ENCODE data around the gene SCLY. TPM values are rescaled to one million over a fixed set of nuclear protein-coding genes. Genes with fewer than 3 reads are reported as not detected.

SCLY gene
- total RNA-seq, 4 donors from 2014 or later: 9.8 to 17.9 (median 13.9) TPM

GRCh38 chr2:238075397-238075796 is 14.6 kb downstream of the SCLY start:
- no peak overlapping the region for H3K4me3 ChIP-seq
- intact Hi-C loops (cut with DNase I): no loop called here
- H3K4me1 ChIP-seq: no peaks in the 10 kb centered on the region
- TF ChIP-seq EP300 (IDR thresholded peaks at IDR 0.05): no peak
- TF ChIP-seq POLR2A (IDR thresholded peaks at IDR 0.05; ENCODE audit: low read depth): no peak
- TF ChIP-seq, protein P1, sequence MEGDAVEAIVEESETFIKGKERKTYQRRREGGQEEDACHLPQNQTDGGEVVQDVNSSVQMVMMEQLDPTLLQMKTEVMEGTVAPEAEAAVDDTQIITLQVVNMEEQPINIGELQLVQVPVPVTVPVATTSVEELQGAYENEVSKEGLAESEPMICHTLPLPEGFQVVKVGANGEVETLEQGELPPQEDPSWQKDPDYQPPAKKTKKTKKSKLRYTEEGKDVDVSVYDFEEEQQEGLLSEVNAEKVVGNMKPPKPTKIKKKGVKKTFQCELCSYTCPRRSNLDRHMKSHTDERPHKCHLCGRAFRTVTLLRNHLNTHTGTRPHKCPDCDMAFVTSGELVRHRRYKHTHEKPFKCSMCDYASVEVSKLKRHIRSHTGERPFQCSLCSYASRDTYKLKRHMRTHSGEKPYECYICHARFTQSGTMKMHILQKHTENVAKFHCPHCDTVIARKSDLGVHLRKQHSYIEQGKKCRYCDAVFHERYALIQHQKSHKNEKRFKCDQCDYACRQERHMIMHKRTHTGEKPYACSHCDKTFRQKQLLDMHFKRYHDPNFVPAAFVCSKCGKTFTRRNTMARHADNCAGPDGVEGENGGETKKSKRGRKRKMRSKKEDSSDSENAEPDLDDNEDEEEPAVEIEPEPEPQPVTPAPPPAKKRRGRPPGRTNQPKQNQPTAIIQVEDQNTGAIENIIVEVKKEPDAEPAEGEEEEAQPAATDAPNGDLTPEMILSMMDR (IDR thresholded peaks at IDR 0.05): no peak
- TF ChIP-seq POLR2AphosphoS5 (IDR thresholded peaks at IDR 0.05): no peak
- H3K27me3 ChIP-seq: no peaks in the 10 kb centered on the region
- no peak overlapping the region for H3K27ac ChIP-seq (replicated peaks in 1 of 4)
- H3K9me3 ChIP-seq: no peaks in the 10 kb centered on the region
- H3K36me3 ChIP-seq: peaks cover 0 to 28% (median 6%) of the 10 kb centered on the region in 4 donors
- no peak for DNase-seq (ENCODE audit: extremely low spot score)

- no peak overlapping the region for H3K27ac ChIP-seq (replicated peaks in 1 of 4)
- no peaks in the 10 kb centered on the region for H3K27me3 ChIP-seq
- 100% methylated on average over 1 of the region's 1 CpG for WGBS
- H3K36me3 ChIP-seq: peaks cover 6 to 28% (median 20%) of the 10 kb centered on the region in 4 donors
- no peak overlapping the region for H3K4me3 ChIP-seq
- TF ChIP-seq, protein P1 (IDR thresholded peaks at IDR 0.05): no peak
- no peaks in the 10 kb centered on the region for H3K9me3 ChIP-seq
- no peak for DNase-seq (ENCODE audit: extremely low spot score)
- no peaks in the 10 kb centered on the region for H3K4me1 ChIP-seq
- intact Hi-C loops (cut with DNase I): no loop called here
Measured at GRCh38 chr2:238077292-238077691, 16.5 kb downstream of the SCLY start.

DNA sequence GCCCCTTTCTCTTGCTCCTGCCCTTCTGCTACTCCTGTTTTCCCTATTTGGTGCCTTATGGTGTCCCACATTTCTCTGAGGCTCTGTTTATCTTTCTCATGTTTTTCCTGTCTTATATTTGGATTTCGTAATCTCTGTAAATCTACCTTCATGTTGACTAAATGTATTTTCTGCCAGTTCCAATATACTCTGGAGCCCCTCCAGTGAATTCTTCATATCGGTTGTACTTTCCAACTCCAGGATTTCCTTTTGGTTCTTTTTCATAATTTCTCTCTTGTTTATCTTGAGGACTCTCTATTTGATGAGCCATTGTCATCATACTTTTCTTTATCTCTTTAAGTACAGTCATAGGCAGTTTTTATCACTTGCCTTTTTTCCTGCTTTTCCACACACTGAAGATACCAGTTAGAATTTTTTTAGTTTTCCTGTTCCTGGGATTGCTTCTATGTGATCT is 19.1 kb downstream of the SCLY start:
- Histone ChIP-seq H3K27me3 (no peaks in the 10 kb centered on the region), H3K36me3 (peaks cover 7 to 46% (median 38%) of the 10 kb centered on the region in 4 donors), H3K4me3 (no peak overlapping the region), H3K4me1 (no peaks in the 10 kb centered on the region), H3K27ac (replicated peaks in 1 of 4) (no peak overlapping the region), H3K9me3 (no peaks in the 10 kb centered on the region)
- WGBS: 95% methylated on average over 2 of the region's 2 CpGs
- intact Hi-C loops (cut with DNase I): no loop called here
- no peak for DNase-seq (ENCODE audit: extremely low spot score)
- no peak for TF ChIP-seq POLR2AphosphoS5 (IDR thresholded peaks at IDR 0.05)
- no peak for TF ChIP-seq EP300 (IDR thresholded peaks at IDR 0.05)
- TF ChIP-seq POLR2A (IDR thresholded peaks at IDR 0.05; ENCODE audit: low read depth): no peak

DNA sequence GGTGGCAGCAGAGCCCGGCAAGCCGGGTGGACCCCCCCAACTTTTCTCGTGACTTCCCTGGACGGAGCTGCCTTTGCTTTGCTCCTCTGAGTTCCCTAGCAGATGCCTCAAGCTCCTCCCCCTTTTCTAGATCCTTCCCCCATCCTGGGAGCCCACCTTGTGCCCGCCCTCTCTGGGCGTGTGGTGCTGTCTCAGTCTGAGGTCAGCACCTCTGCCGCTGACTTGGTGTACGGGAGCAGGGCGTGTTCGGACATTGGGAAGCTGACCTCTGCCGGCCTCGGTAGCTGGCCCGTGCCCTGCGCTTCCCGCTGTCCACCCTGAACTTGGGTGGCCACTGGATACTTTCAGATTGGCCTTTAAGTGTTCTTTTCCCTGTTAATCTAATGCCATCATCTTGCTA is 19.7 kb downstream of the SCLY start:
- Histone ChIP-seq H3K9me3 (no peaks in the 10 kb centered on the region), H3K27me3 (no peaks in the 10 kb centered on the region), H3K4me3 (no peak overlapping the region), H3K27ac (replicated peaks in 1 of 4) (no peak overlapping the region), H3K4me1 (no peaks in the 10 kb centered on the region), H3K36me3 (peaks cover 7 to 53% (median 41%) of the 10 kb centered on the region in 4 donors)
- no peak for DNase-seq (ENCODE audit: extremely low spot score)
- TF ChIP-seq, protein P1 (IDR thresholded peaks at IDR 0.05): no peak
- TF ChIP-seq POLR2A (IDR thresholded peaks at IDR 0.05; ENCODE audit: low read depth): no peak
- TF ChIP-seq POLR2AphosphoS5 (IDR thresholded peaks at IDR 0.05): no peak
- no peak for TF ChIP-seq EP300 (IDR thresholded peaks at IDR 0.05)
- 98% methylated on average over 15 of the region's 15 CpGs for WGBS
- intact Hi-C loops (cut with DNase I): no loop called here

- intact Hi-C loops (cut with DNase I): no loop called here
- Histone ChIP-seq H3K36me3 (peaks cover 7 to 55% (median 41%) of the 10 kb centered on the region in 4 donors), H3K27ac (replicated peaks in 1 of 4) (no peak overlapping the region), H3K4me3 (no peak overlapping the region), H3K4me1 (no peaks in the 10 kb centered on the region), H3K27me3 (no peaks in the 10 kb centered on the region), H3K9me3 (no peaks in the 10 kb centered on the region)
- TF ChIP-seq POLR2AphosphoS5 (IDR thresholded peaks at IDR 0.05): no peak
- TF ChIP-seq POLR2A (IDR thresholded peaks at IDR 0.05; ENCODE audit: low read depth): no peak
- TF ChIP-seq, protein P1 (IDR thresholded peaks at IDR 0.05): no peak
- TF ChIP-seq EP300 (IDR thresholded peaks at IDR 0.05): no peak
- 94% methylated on average over 13 of the region's 13 CpGs for WGBS
- DNase-seq (ENCODE audit: extremely low spot score): no peak
Measured at GRCh38 chr2:238081150-238081549, 20.3 kb downstream of the SCLY start.

All from esophagus muscularis mucosa (tissue), 4 donors.